GM23338 (cell line): ENCODE data around the gene L3MBTL4. TPM values are rescaled to one million over a fixed set of nuclear protein-coding genes. Genes with fewer than 3 reads are reported as not detected.

Source experiments
- ATAC-seq: fragments of 200-7000 bp; cut with Tn5 transposase; 3 replicates; pipeline ENCODE4 v1.9.1; 2020
- DNase-seq: peaks from one replicate; pipeline ENCODE4 v3.0.0-alpha.2; 2015; ENCODE audit warnings: low spot score
- H2AFZ ChIP-seq: fragments of 200-600 bp; sonication (generic); 2 replicates; pipeline ENCODE4 v1.8.0; 2016; ENCODE audit warnings: antibody characterized with exemption, mild to moderate bottlenecking, moderate library complexity
- H3F3A ChIP-seq: fragments of 200-600 bp; sonication (generic); replicated peaks from 2 replicates; pipeline ENCODE4 v1.8.0; 2017; ENCODE audit warnings: antibody characterized with exemption, mixed run types, low read depth
- H3K27ac ChIP-seq: fragments of 200-600 bp; sonication (generic); 2 replicates; pipeline ENCODE4 v1.6.1; 2016; ENCODE audit warnings: low read depth
- H3K27me3 ChIP-seq: fragments of 200-600 bp; sonication (generic); 2 replicates; pipeline ENCODE4 v1.8.0; 2016; ENCODE audit warnings: mild to moderate bottlenecking, mixed run types, moderate library complexity; ENCODE audit not compliant: insufficient read depth
- H3K36me3 ChIP-seq: fragments of 200-600 bp; sonication (generic); 2 replicates; pipeline ENCODE4 v1.8.0; 2016; ENCODE audit warnings: mild to moderate bottlenecking; ENCODE audit not compliant: insufficient read depth
- H3K4me1 ChIP-seq: fragments of 200-600 bp; sonication (generic); 2 replicates; pipeline ENCODE4 v1.8.0; 2016; ENCODE audit warnings: mild to moderate bottlenecking, moderate library complexity; ENCODE audit not compliant: insufficient read depth
- H3K4me2 ChIP-seq: fragments of 200-600 bp; sonication (generic); 2 replicates; pipeline ENCODE4 v1.7.1; 2017; ENCODE audit warnings: mixed run types
- H3K4me3 ChIP-seq: fragments of 200-600 bp; sonication (generic); 2 replicates; pipeline ENCODE4 v1.6.1; 2016; ENCODE audit warnings: mixed run types
- H3K79me2 ChIP-seq: fragments of 200-600 bp; sonication (generic); replicated peaks from 2 replicates; pipeline ENCODE4 v1.8.0; 2017; ENCODE audit warnings: mild to moderate bottlenecking; ENCODE audit not compliant: insufficient read depth
- H3K9me2 ChIP-seq: fragments of 200-600 bp; sonication (generic); 2 replicates; pipeline ENCODE4 v1.8.0; 2017; ENCODE audit not compliant: insufficient read depth
- H4K20me1 ChIP-seq: fragments of 200-600 bp; sonication (generic); replicated peaks from 2 replicates; pipeline ENCODE4 v1.8.0; 2017; ENCODE audit warnings: mild to moderate bottlenecking; ENCODE audit not compliant: insufficient read depth
- H3K27ac Mint-ChIP-seq: 2 replicates; pipeline ENCODE4 v1.8.0; 2020; ENCODE audit warnings: inconsistent platforms, mild to moderate bottlenecking, moderate library complexity, mixed read lengths
- H3K27me3 Mint-ChIP-seq: 3 replicates; pipeline ENCODE4 v1.8.0; 2022; ENCODE audit warnings: low read depth, mild to moderate bottlenecking, moderate library complexity, mixed read lengths, inconsistent platforms; ENCODE audit not compliant: insufficient read depth, poor library complexity
- H3K36me3 Mint-ChIP-seq: 3 replicates; pipeline ENCODE4 v1.8.0; 2021; ENCODE audit warnings: low read depth, mild to moderate bottlenecking, inconsistent platforms, moderate library complexity, mixed read lengths
- H3K4me1 Mint-ChIP-seq: 3 replicates; pipeline ENCODE4 v1.8.0; 2020; ENCODE audit warnings: mild to moderate bottlenecking, inconsistent platforms, mixed read lengths
- H3K4me3 Mint-ChIP-seq: 3 replicates; pipeline ENCODE4 v1.8.0; 2021; ENCODE audit warnings: moderate library complexity, mild to moderate bottlenecking, inconsistent platforms, mixed read lengths
- H3K9me3 Mint-ChIP-seq: 3 replicates; pipeline ENCODE4 v1.8.0; 2020; ENCODE audit warnings: moderate library complexity, mild to moderate bottlenecking, inconsistent platforms, mixed read lengths
- CREB1 ChIP-seq: fragments of 250-450 bp; sonication (Bioruptor Pico); IDR thresholded peaks from 2 replicates; pipeline ENCODE4 v1.5.0; 2020; ENCODE audit warnings: low read depth, mild to moderate bottlenecking, moderate library complexity
- EZH2 ChIP-seq: fragments of 200-600 bp; sonication (generic); IDR thresholded peaks from one replicate; pipeline ENCODE4 v1.8.0; 2017; ENCODE audit warnings: antibody characterized with exemption, mild to moderate bottlenecking, low read depth; ENCODE audit not compliant: unreplicated experiment
- EZH2phosphoT487 ChIP-seq: fragments of 200-600 bp; sonication (generic); IDR thresholded peaks from one replicate; pipeline ENCODE4 v1.8.1; 2018; ENCODE audit warnings: antibody characterized with exemption; ENCODE audit not compliant: unreplicated experiment
- JUNB ChIP-seq: IDR thresholded peaks from one replicate; pipeline ENCODE4 v1.6.1; 2016; ENCODE audit warnings: antibody characterized with exemption; ENCODE audit not compliant: unreplicated experiment
- NANOG ChIP-seq: IDR thresholded peaks from 2 replicates; pipeline ENCODE4 v1.6.1; 2016; ENCODE audit warnings: antibody characterized with exemption, borderline replicate concordance
- POLR2AphosphoS5 ChIP-seq: IDR thresholded peaks from 2 replicates; pipeline ENCODE4 v1.6.1; 2016; ENCODE audit warnings: antibody characterized with exemption, low read depth
- STAT1 ChIP-seq: IDR thresholded peaks from one replicate; pipeline ENCODE4 v1.6.1; 2016; ENCODE audit warnings: antibody characterized with exemption; ENCODE audit not compliant: unreplicated experiment
- ZNF114 ChIP-seq: fragments of 250-450 bp; sonication (Bioruptor Pico); IDR thresholded peaks from 2 replicates; pipeline ENCODE4 v1.5.0; 2020; ENCODE audit warnings: mild to moderate bottlenecking, moderate library complexity
- ZNF331 ChIP-seq: fragments of 250-450 bp; sonication (Bioruptor Pico); IDR thresholded peaks from 2 replicates; pipeline ENCODE4 v1.5.0; 2020; ENCODE audit warnings: low read depth, mild to moderate bottlenecking, moderate library complexity
- polyA plus RNA-seq: library from polyadenylated mRNA; unstranded; fragments of >200 nt; fragmentation: Nextera tagmentation; extraction: Ambion mirVana; gene quantifications from 2 replicates; pipeline ENCODE4 v1.2.1, GENCODE V29; 2016
- total RNA-seq: library from RNA; depleted of rRNA; stranded (reverse); fragments of >200 nt; shearing (Covaris generic); gene quantifications from 2 replicates; pipeline ENCODE4 v1.2.3, GENCODE V29; 2014
- TF ChIP-seq, protein P1 (sequence below), 2 experiments: fragments of 200-600 bp in 1 of 2; sonication (generic) in 1 of 2; conservative IDR thresholded peaks; 2 replicates each; pipeline versions ENCODE4 v1.5.1 to v1.6.1; 2016 to 2017; ENCODE audit warnings: antibody characterized with exemption in 2 of 2, low read depth in 2 of 2, mild to moderate bottlenecking in 2 of 2, moderate library complexity in 1 of 2
- TF ChIP-seq, protein P2 (sequence below): IDR thresholded peaks from one replicate; pipeline ENCODE4 v1.6.1; 2018; ENCODE audit warnings: antibody characterized with exemption; ENCODE audit not compliant: unreplicated experiment
- TF ChIP-seq, protein P3 (sequence below): fragments of 250-450 bp; sonication (Bioruptor Pico); IDR thresholded peaks from 2 replicates; pipeline ENCODE4 v1.5.0; 2020; ENCODE audit warnings: mild to moderate bottlenecking, moderate library complexity

Gene L3MBTL4
- total and polyA plus RNA-seq, 2 experiments from 2014 or later = 0.48 to 2.8 TPM

DNA sequence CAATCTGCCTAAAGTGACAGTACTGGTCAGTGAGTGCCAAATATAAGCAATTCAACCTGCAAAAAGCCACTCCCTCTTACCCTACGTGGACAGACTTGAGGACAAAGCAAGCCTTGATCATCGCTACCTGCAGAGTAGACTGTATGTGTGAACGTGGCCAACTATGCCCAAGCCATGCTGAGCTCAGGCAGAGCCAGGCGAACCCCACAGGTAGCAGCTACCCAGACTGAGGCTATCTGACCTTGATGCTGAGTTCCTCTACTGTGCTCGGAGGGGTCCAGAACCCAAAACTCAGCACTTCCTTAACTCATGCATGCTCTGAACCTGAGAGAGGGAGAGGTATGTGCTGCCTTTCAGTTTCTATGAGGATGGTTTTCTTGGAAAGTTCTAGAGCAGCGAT is 455.9 kb downstream of the L3MBTL4 start:
- Mint-ChIP-seq H3K4me1 (peaks cover 14% of the 10 kb centered on the region), H3K27ac (no peak overlapping the region), H3K27me3 (peaks cover 13% of the 10 kb centered on the region), H3K36me3 (no peaks in the 10 kb centered on the region), H3K4me3 (no peak overlapping the region), H3K9me3 (no peaks in the 10 kb centered on the region)
- no peaks in the 10 kb centered on the region for H3K36me3 ChIP-seq
- TF ChIP-seq EZH2phosphoT487 (no peak), CREB1 (no peak), STAT1 (no peak), ZNF331 (CRISPR knock-in tag) (no peak), POLR2AphosphoS5 (no peak), NANOG (no peak), ZNF114 (no peak), EZH2 (no peak), JUNB (no peak)
- TF ChIP-seq, protein P1, sequence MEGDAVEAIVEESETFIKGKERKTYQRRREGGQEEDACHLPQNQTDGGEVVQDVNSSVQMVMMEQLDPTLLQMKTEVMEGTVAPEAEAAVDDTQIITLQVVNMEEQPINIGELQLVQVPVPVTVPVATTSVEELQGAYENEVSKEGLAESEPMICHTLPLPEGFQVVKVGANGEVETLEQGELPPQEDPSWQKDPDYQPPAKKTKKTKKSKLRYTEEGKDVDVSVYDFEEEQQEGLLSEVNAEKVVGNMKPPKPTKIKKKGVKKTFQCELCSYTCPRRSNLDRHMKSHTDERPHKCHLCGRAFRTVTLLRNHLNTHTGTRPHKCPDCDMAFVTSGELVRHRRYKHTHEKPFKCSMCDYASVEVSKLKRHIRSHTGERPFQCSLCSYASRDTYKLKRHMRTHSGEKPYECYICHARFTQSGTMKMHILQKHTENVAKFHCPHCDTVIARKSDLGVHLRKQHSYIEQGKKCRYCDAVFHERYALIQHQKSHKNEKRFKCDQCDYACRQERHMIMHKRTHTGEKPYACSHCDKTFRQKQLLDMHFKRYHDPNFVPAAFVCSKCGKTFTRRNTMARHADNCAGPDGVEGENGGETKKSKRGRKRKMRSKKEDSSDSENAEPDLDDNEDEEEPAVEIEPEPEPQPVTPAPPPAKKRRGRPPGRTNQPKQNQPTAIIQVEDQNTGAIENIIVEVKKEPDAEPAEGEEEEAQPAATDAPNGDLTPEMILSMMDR (conservative IDR thresholded peaks at IDR 0.05; ENCODE audit: low read depth in 2 of 2) = no peak
- TF ChIP-seq, protein P2, sequence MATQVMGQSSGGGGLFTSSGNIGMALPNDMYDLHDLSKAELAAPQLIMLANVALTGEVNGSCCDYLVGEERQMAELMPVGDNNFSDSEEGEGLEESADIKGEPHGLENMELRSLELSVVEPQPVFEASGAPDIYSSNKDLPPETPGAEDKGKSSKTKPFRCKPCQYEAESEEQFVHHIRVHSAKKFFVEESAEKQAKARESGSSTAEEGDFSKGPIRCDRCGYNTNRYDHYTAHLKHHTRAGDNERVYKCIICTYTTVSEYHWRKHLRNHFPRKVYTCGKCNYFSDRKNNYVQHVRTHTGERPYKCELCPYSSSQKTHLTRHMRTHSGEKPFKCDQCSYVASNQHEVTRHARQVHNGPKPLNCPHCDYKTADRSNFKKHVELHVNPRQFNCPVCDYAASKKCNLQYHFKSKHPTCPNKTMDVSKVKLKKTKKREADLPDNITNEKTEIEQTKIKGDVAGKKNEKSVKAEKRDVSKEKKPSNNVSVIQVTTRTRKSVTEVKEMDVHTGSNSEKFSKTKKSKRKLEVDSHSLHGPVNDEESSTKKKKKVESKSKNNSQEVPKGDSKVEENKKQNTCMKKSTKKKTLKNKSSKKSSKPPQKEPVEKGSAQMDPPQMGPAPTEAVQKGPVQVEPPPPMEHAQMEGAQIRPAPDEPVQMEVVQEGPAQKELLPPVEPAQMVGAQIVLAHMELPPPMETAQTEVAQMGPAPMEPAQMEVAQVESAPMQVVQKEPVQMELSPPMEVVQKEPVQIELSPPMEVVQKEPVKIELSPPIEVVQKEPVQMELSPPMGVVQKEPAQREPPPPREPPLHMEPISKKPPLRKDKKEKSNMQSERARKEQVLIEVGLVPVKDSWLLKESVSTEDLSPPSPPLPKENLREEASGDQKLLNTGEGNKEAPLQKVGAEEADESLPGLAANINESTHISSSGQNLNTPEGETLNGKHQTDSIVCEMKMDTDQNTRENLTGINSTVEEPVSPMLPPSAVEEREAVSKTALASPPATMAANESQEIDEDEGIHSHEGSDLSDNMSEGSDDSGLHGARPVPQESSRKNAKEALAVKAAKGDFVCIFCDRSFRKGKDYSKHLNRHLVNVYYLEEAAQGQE = no peak
- TF ChIP-seq, protein P3, sequence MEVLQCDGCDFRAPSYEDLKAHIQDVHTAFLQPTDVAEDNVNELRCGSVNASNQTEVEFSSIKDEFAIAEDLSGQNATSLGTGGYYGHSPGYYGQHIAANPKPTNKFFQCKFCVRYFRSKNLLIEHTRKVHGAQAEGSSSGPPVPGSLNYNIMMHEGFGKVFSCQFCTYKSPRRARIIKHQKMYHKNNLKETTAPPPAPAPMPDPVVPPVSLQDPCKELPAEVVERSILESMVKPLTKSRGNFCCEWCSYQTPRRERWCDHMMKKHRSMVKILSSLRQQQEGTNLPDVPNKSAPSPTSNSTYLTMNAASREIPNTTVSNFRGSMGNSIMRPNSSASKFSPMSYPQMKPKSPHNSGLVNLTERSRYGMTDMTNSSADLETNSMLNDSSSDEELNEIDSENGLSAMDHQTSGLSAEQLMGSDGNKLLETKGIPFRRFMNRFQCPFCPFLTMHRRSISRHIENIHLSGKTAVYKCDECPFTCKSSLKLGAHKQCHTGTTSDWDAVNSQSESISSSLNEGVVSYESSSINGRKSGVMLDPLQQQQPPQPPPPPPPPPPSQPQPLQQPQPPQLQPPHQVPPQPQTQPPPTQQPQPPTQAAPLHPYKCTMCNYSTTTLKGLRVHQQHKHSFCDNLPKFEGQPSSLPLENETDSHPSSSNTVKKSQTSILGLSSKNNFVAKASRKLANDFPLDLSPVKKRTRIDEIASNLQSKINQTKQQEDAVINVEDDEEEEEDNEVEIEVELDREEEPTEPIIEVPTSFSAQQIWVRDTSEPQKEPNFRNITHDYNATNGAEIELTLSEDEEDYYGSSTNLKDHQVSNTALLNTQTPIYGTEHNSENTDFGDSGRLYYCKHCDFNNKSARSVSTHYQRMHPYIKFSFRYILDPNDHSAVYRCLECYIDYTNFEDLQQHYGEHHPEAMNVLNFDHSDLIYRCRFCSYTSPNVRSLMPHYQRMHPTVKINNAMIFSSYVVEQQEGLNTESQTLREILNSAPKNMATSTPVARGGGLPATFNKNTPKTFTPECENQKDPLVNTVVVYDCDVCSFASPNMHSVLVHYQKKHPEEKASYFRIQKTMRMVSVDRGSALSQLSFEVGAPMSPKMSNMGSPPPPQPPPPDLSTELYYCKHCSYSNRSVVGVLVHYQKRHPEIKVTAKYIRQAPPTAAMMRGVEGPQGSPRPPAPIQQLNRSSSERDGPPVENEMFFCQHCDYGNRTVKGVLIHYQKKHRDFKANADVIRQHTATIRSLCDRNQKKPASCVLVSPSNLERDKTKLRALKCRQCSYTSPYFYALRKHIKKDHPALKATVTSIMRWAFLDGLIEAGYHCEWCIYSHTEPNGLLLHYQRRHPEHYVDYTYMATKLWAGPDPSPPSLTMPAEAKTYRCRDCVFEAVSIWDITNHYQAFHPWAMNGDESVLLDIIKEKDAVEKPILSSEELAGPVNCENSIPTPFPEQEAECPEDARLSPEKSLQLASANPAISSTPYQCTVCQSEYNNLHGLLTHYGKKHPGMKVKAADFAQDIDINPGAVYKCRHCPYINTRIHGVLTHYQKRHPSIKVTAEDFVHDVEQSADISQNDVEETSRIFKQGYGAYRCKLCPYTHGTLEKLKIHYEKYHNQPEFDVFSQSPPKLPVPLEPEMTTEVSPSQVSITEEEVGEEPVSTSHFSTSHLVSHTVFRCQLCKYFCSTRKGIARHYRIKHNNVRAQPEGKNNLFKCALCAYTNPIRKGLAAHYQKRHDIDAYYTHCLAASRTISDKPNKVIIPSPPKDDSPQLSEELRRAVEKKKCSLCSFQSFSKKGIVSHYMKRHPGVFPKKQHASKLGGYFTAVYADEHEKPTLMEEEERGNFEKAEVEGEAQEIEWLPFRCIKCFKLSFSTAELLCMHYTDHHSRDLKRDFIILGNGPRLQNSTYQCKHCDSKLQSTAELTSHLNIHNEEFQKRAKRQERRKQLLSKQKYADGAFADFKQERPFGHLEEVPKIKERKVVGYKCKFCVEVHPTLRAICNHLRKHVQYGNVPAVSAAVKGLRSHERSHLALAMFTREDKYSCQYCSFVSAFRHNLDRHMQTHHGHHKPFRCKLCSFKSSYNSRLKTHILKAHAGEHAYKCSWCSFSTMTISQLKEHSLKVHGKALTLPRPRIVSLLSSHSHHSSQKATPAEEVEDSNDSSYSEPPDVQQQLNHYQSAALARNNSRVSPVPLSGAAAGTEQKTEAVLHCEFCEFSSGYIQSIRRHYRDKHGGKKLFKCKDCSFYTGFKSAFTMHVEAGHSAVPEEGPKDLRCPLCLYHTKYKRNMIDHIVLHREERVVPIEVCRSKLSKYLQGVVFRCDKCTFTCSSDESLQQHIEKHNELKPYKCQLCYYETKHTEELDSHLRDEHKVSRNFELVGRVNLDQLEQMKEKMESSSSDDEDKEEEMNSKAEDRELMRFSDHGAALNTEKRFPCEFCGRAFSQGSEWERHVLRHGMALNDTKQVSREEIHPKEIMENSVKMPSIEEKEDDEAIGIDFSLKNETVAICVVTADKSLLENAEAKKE = no peak
- H3K4me2 ChIP-seq = no peak overlapping the region
- H3F3A ChIP-seq = no peaks in the 10 kb centered on the region
- ATAC-seq = no peak
- no peaks in the 10 kb centered on the region for H3K27me3 ChIP-seq
- no peaks in the 10 kb centered on the region for H3K4me1 ChIP-seq
- no peaks in the 10 kb centered on the region for H4K20me1 ChIP-seq
- H2AFZ ChIP-seq = no peak overlapping the region
- H3K9me2 ChIP-seq = no peaks in the 10 kb centered on the region
- H3K79me2 ChIP-seq = no peaks in the 10 kb centered on the region
- no peak overlapping the region for H3K27ac ChIP-seq
- no peak for DNase-seq
- H3K4me3 ChIP-seq = no peak overlapping the region
